SK-MEL-5 (cell line): Measurements from ENCODE around the gene ARSI. TPM values are rescaled to one million over a fixed set of nuclear protein-coding genes. Genes with fewer than 3 reads are reported as not detected.
"Not testable (repeated sequence)": the region's sequence is repeated elsewhere in the genome, so short reads cannot be mapped to it uniquely, and the experiment has no call there.

Experiments used
- DNase-seq: peaks from one replicate; pipeline ENCODE4 v3.0.0-alpha.2; 2016; ENCODE audit warnings: low read depth, low spot score
- in situ Hi-C: cut with HindIII; loops from 2 replicates; pipeline ENCODE4 v1.10.0; 2016; ENCODE audit warnings: low sequenced_read_pairs, high pct_unique_total_duplicates, low pct_unique_long_range_greater_than_20kb
- total RNA-seq: library from RNA; depleted of rRNA; stranded (reverse); fragments of >200 nt; shearing (Covaris generic); gene quantifications from 2 replicates; pipeline ENCODE4 v1.2.3, GENCODE V29; 2014

ARSI gene
- total RNA-seq, 1 experiment from 2014 or later, result not detected

- in situ Hi-C loops, result no loop called here
- no peak for DNase-seq
Measured at GRCh38 chr5:150263801-150264621, 38.7 kb downstream of the ARSI start.

- no peak for DNase-seq
- in situ Hi-C loops, result no loop called here
Measured at GRCh38 chr5:150263375-150263775, 39.3 kb downstream of the ARSI start.

- no peak for DNase-seq
- in situ Hi-C loops, result no loop called here
Measured at GRCh38 chr5:150262502-150262901, 40.2 kb downstream of the ARSI start.

- in situ Hi-C loops, result no loop called here
- DNase-seq, result no peak
Measured at GRCh38 chr5:150261231-150261630, 41.5 kb downstream of the ARSI start.

GRCh38 chr5:150258130-150258529 lies 44.6 kb downstream of the ARSI start:
- in situ Hi-C loops, result no loop called here
- no peak for DNase-seq

GRCh38 chr5:150257424-150257823 lies 45.3 kb downstream of the ARSI start:
- in situ Hi-C loops, result no loop called here
- DNase-seq, result no peak

GRCh38 chr5:150256410-150257064 lies 46.2 kb downstream of the ARSI start:
- in situ Hi-C loops, result no loop called here
- peak; percentile 13 for DNase-seq

GRCh38 chr5:150255659-150256409 lies 46.9 kb downstream of the ARSI start:
- in situ Hi-C loops, result no loop called here
- DNase-seq, result no peak

GRCh38 chr5:150254774-150255173 lies 47.9 kb downstream of the ARSI start:
- in situ Hi-C loops, result no loop called here
- no peak for DNase-seq

GRCh38 chr5:150254363-150254762 lies 48.3 kb downstream of the ARSI start:
- in situ Hi-C loops, result no loop called here
- DNase-seq, result no peak

- in situ Hi-C loops, result no loop called here
- DNase-seq, result no peak
Measured at GRCh38 chr5:150253416-150254208, 49.1 kb downstream of the ARSI start.

- in situ Hi-C loops, result no loop called here
- no peak for DNase-seq
Measured at GRCh38 chr5:150252489-150252888, 50.2 kb downstream of the ARSI start.

- in situ Hi-C loops, result no loop called here
Measured at GRCh38 chr5:150251504-150251903, 51.2 kb downstream of the ARSI start.

GRCh38 chr5:150249744-150250143 lies 53.0 kb downstream of the ARSI start:
- no peak for DNase-seq
- in situ Hi-C loops, result no loop called here

More at GRCh38 chr5:150251504-150251903, 51.2 kb downstream of the ARSI start:
- DNase-seq, result no peak

- in situ Hi-C loops, result no loop called here
- DNase-seq, result no peak
Measured at GRCh38 chr5:150248946-150249345, 53.8 kb downstream of the ARSI start.

GRCh38 chr5:150248493-150248892 lies 54.2 kb downstream of the ARSI start:
- DNase-seq, in situ Hi-C loops: not testable (repeated sequence)

GRCh38 chr5:150247726-150248125 lies 55.0 kb downstream of the ARSI start:
- DNase-seq, result no peak
- in situ Hi-C loops, result no loop called here

- DNase-seq, result no peak
- in situ Hi-C loops, result no loop called here
Measured at GRCh38 chr5:150246835-150247234, 55.9 kb downstream of the ARSI start.
